H9 (cell line): Measurements from ENCODE around the gene RAMP3. TPM values are rescaled to one million over a fixed set of nuclear protein-coding genes. Genes with fewer than 3 reads are reported as not detected.

ENCODE experiments used
- DNase-seq: peaks from one replicate; pipeline ENCODE4 v3.0.0-alpha.2; 2017
- H2AFZ ChIP-seq: one replicate; pipeline ENCODE4 v1.6.1; 2013; ENCODE audit warnings: mild to moderate bottlenecking, low read length, control low read depth, moderate library complexity
- H2AK5ac ChIP-seq: 2 replicates; pipeline ENCODE4 v1.6.1; 2013; ENCODE audit warnings: low read length, control low read depth, mixed read lengths; ENCODE audit not compliant: insufficient read length
- H2BK120ac ChIP-seq: one replicate; pipeline ENCODE4 v1.6.1; 2013; ENCODE audit warnings: low read depth, mild to moderate bottlenecking, low read length, control low read depth, inconsistent platforms; ENCODE audit not compliant: poor library complexity, severe bottlenecking
- H2BK12ac ChIP-seq: 2 replicates; pipeline ENCODE4 v1.6.1; 2013; ENCODE audit warnings: low read length, control low read depth, mixed read lengths, low read depth; ENCODE audit not compliant: insufficient read length
- H2BK15ac ChIP-seq: 2 replicates; pipeline ENCODE4 v1.6.1; 2013; ENCODE audit warnings: low read depth, low read length, control low read depth
- H2BK20ac ChIP-seq: one replicate; pipeline ENCODE4 v1.6.1; 2013; ENCODE audit warnings: low read depth, mild to moderate bottlenecking, low read length, control low read depth, inconsistent platforms; ENCODE audit not compliant: poor library complexity, severe bottlenecking
- H2BK5ac ChIP-seq: 2 replicates; pipeline ENCODE4 v1.6.1; 2013; ENCODE audit warnings: low read length, control low read depth, mixed read lengths; ENCODE audit not compliant: insufficient read length
- H3K14ac ChIP-seq: 2 replicates; pipeline ENCODE4 v1.6.1; 2013; ENCODE audit warnings: low read length, control low read depth; ENCODE audit not compliant: insufficient read depth
- H3K18ac ChIP-seq: 2 replicates; pipeline ENCODE4 v1.6.1; 2013; ENCODE audit warnings: low read depth, mild to moderate bottlenecking, mixed read lengths, low read length, control low read depth; ENCODE audit not compliant: insufficient read length
- H3K23ac ChIP-seq: 2 replicates; pipeline ENCODE4 v1.6.1; 2013; ENCODE audit warnings: low read length, control low read depth, mixed read lengths, low read depth; ENCODE audit not compliant: insufficient read length
- H3K23me2 ChIP-seq: 2 replicates; pipeline ENCODE4 v1.6.1; 2013; ENCODE audit warnings: low read depth, mild to moderate bottlenecking, mixed read lengths, low read length, control low read depth; ENCODE audit not compliant: insufficient read length, poor library complexity, severe bottlenecking
- H3K27ac ChIP-seq: 2 replicates; pipeline ENCODE4 v1.5.1; 2013; ENCODE audit warnings: low read length, control low read depth, mixed read lengths, low read depth; ENCODE audit not compliant: insufficient read length
- H3K27me3 ChIP-seq: 2 replicates; pipeline ENCODE4 v1.6.1; 2013; ENCODE audit warnings: low read length, control low read depth, inconsistent platforms; ENCODE audit not compliant: insufficient read depth
- H3K4ac ChIP-seq: 2 replicates; pipeline ENCODE4 v1.6.1; 2013; ENCODE audit warnings: low read depth, mild to moderate bottlenecking, control low read depth, inconsistent platforms, low read length, moderate library complexity
- H3K4me1 ChIP-seq: 2 replicates; pipeline ENCODE4 v1.6.1; 2013; ENCODE audit warnings: low read length, control low read depth, inconsistent platforms; ENCODE audit not compliant: insufficient read depth
- H3K4me2 ChIP-seq: 2 replicates; pipeline ENCODE4 v1.6.1; 2013; ENCODE audit warnings: low read length, control low read depth, mixed read lengths; ENCODE audit not compliant: insufficient read length, insufficient read depth
- H3K56ac ChIP-seq: 2 replicates; pipeline ENCODE4 v1.6.1; 2013; ENCODE audit warnings: low read depth, mild to moderate bottlenecking, mixed read lengths, low read length, control low read depth; ENCODE audit not compliant: insufficient read length
- H3K79me1 ChIP-seq: 2 replicates; pipeline ENCODE4 v1.6.1; 2013; ENCODE audit warnings: low read depth, mild to moderate bottlenecking, moderate library complexity, low read length, control low read depth, inconsistent platforms; ENCODE audit not compliant: insufficient read depth, poor library complexity, severe bottlenecking
- H3K79me2 ChIP-seq: 2 replicates; pipeline ENCODE4 v1.6.1; 2013; ENCODE audit warnings: low read length, control low read depth, inconsistent platforms; ENCODE audit not compliant: insufficient read depth
- H3K9ac ChIP-seq: 2 replicates; pipeline ENCODE4 v1.6.1; 2013; ENCODE audit warnings: low read length, control low read depth, mixed read lengths; ENCODE audit not compliant: insufficient read length; ENCODE audit errors: extremely low read depth
- H3K9me3 ChIP-seq: one replicate; pipeline ENCODE4 v1.6.1; 2013; ENCODE audit warnings: low read depth, low read length, inconsistent platforms; ENCODE audit not compliant: control insufficient read depth
- H3T11ph ChIP-seq: one replicate; pipeline ENCODE4 v1.6.1; 2013; ENCODE audit warnings: mild to moderate bottlenecking, low read length, control low read depth, inconsistent platforms
- H4K20me1 ChIP-seq: one replicate; pipeline ENCODE4 v1.6.1; 2013; ENCODE audit not compliant: control insufficient read depth, insufficient read length, insufficient read depth
- H4K5ac ChIP-seq: 2 replicates; pipeline ENCODE4 v1.6.1; 2013; ENCODE audit warnings: low read depth, mild to moderate bottlenecking, mixed read lengths, low read length, control low read depth; ENCODE audit not compliant: insufficient read length
- H4K8ac ChIP-seq: replicated peaks from 2 replicates; pipeline ENCODE4 v1.6.1; 2013; ENCODE audit warnings: low read length, control low read depth, mixed read lengths, low read depth; ENCODE audit not compliant: insufficient read length
- H4K91ac ChIP-seq: 2 replicates; pipeline ENCODE4 v1.6.1; 2013; ENCODE audit warnings: low read depth, mild to moderate bottlenecking, moderate library complexity, mixed read lengths, low read length, control low read depth; ENCODE audit not compliant: insufficient read length
- H3K27ac Mint-ChIP-seq, 3 experiments: 2 replicates in 2 of 3; 3 replicates in 1 of 3; pipeline ENCODE4 v1.8.0; 2020 to 2021; ENCODE audit warnings: mixed read lengths in 3 of 3, mild to moderate bottlenecking in 1 of 3, moderate library complexity in 1 of 3
- H3K27me3 Mint-ChIP-seq: 2 replicates; pipeline ENCODE4 v1.8.0; 2021; ENCODE audit warnings: low read depth, mild to moderate bottlenecking, moderate library complexity, mixed read lengths
- H3K36me3 Mint-ChIP-seq, 3 experiments: 2 replicates in 2 of 3; 3 replicates in 1 of 3; pipeline ENCODE4 v1.8.0; 2020 to 2021; ENCODE audit warnings: low read depth in 3 of 3, mixed read lengths in 3 of 3; ENCODE audit not compliant: insufficient read depth in 1 of 3
- H3K4me1 Mint-ChIP-seq, 2 experiments: 2 replicates each; pipeline ENCODE4 v1.8.0; 2020; ENCODE audit warnings: mixed read lengths in 2 of 2
- H3K4me3 Mint-ChIP-seq, 2 experiments: 2 replicates in 1 of 2; 3 replicates in 1 of 2; pipeline ENCODE4 v1.8.0; 2020 to 2021; ENCODE audit warnings: mild to moderate bottlenecking in 2 of 2, mixed read lengths in 2 of 2, moderate library complexity in 1 of 2
- H3K9me3 Mint-ChIP-seq, 2 experiments: 2 replicates in 1 of 2; 3 replicates in 1 of 2; pipeline ENCODE4 v1.8.0; 2020; ENCODE audit warnings: mild to moderate bottlenecking in 2 of 2, mixed read lengths in 2 of 2, moderate library complexity in 1 of 2
- CTCF ChIP-seq: fragments of 200-600 bp; sonication (generic); conservative IDR thresholded peaks from 3 replicates; pipeline ENCODE4 v1.8.0; 2021; ENCODE audit warnings: antibody characterized with exemption, mild to moderate bottlenecking
- WGBS: extraction: QIAGEN DNeasy Blood & Tissue Kit; methylation state at CpG from one replicate; pipeline ENCODE4 v1.1.7; 2013; ENCODE audit warnings: missing lambda C conversion rate, low lambda C conversion rate, mixed read lengths; ENCODE audit not compliant: insufficient read length; ENCODE audit errors: extremely low coverage; 5-methylcytosine and 5-hydroxymethylcytosine counted together
- total RNA-seq: library from RNA; stranded (reverse); gene quantifications from 2 replicates; pipeline ENCODE4 v1.2.1, GENCODE V29; 2021

The RAMP3 gene
- total RNA-seq, 1 experiment from 2014 or later, result 0.63 TPM

GRCh38 chr7:45191396-45191795, 33.8 kb downstream of the RAMP3 start:
- TF ChIP-seq CTCF, result no peak
- H3K4me1 Mint-ChIP-seq, result no peaks in the 10 kb centered on the region
- Histone ChIP-seq H3K27ac (no peak overlapping the region), H3K9me3 (no peaks in the 10 kb centered on the region), H2AK5ac (no peak overlapping the region), H2BK12ac (no peak overlapping the region), H3K23ac (no peak overlapping the region), H3K79me2 (no peaks in the 10 kb centered on the region), H4K91ac (no peak overlapping the region), H3K4me1 (no peaks in the 10 kb centered on the region), H3K18ac (no peak overlapping the region), H3K56ac (no peak overlapping the region), H2BK20ac (no peak overlapping the region), H3K23me2 (no peaks in the 10 kb centered on the region), H2BK5ac (no peak overlapping the region), H4K8ac (no peak overlapping the region), H3K4ac (no peak overlapping the region), H3K79me1 (no peaks in the 10 kb centered on the region), H3K27me3 (no peaks in the 10 kb centered on the region), H4K5ac (no peak overlapping the region), H3T11ph (no peak overlapping the region), H3K14ac (no peak overlapping the region), H3K4me2 (no peak overlapping the region), H4K20me1 (no peaks in the 10 kb centered on the region), H2BK120ac (no peak overlapping the region), H2AFZ (no peak overlapping the region), H2BK15ac (no peak overlapping the region), H3K9ac (no peak overlapping the region)
- DNase-seq, result peak; percentile 3
- no peaks in the 10 kb centered on the region for H3K36me3 Mint-ChIP-seq
- H3K27ac Mint-ChIP-seq, result no peak overlapping the region
- no peak overlapping the region for H3K4me3 Mint-ChIP-seq
- H3K27me3 Mint-ChIP-seq, result peaks cover 5% of the 10 kb centered on the region
- no CpG with 5 or more reads among the region's 3 CpGs for WGBS
- no peaks in the 10 kb centered on the region; a peak in 2 of 5 replicates for H3K9me3 Mint-ChIP-seq
